22Rv1 (cell line): Measurements from ENCODE around the gene PCNX4.

ENCODE experiments used
- ZFX ChIP-seq: fragments of 450-650 bp; IDR thresholded peaks from 2 replicates; pipeline ENCODE4 v1.6.1; 2017; ENCODE audit warnings: antibody characterized with exemption, borderline replicate concordance
- TF ChIP-seq, protein P1 (sequence below): fragments of 450-650 bp; IDR thresholded peaks from 2 replicates; pipeline ENCODE4 v1.5.1; 2017; ENCODE audit warnings: mild to moderate bottlenecking

- TF ChIP-seq, protein P1, sequence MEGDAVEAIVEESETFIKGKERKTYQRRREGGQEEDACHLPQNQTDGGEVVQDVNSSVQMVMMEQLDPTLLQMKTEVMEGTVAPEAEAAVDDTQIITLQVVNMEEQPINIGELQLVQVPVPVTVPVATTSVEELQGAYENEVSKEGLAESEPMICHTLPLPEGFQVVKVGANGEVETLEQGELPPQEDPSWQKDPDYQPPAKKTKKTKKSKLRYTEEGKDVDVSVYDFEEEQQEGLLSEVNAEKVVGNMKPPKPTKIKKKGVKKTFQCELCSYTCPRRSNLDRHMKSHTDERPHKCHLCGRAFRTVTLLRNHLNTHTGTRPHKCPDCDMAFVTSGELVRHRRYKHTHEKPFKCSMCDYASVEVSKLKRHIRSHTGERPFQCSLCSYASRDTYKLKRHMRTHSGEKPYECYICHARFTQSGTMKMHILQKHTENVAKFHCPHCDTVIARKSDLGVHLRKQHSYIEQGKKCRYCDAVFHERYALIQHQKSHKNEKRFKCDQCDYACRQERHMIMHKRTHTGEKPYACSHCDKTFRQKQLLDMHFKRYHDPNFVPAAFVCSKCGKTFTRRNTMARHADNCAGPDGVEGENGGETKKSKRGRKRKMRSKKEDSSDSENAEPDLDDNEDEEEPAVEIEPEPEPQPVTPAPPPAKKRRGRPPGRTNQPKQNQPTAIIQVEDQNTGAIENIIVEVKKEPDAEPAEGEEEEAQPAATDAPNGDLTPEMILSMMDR, result no peak
- no peak for TF ChIP-seq ZFX
Observed at GRCh38 chr14:60214415-60215126, 122.8 kb downstream of the PCNX4 start.
